ENCODE data around the gene SNX33. TPM values are rescaled to one million over a fixed set of nuclear protein-coding genes. Genes with fewer than 3 reads are reported as not detected.

SNX33 gene
- polyA plus RNA-seq, 1 donor (not counting 4 experiments of a cell fraction or from before 2014, with no cell fraction given), result 21.7 TPM

- peak overlapping the region; percentile 97 for H3K4me2 ChIP-seq (ENCODE audit: control insufficient read depth, extremely low read depth, insufficient read depth, low read depth, low read length)
- peak overlapping the region; percentile 34 to 91 (median 88) for H3K4me3 ChIP-seq (ENCODE audit: control insufficient read depth in 2 of 3, extremely low read depth in 1 of 3, insufficient read depth in 2 of 3, low read depth in 1 of 3, low read length in 3 of 3)
- H3K79me2 ChIP-seq (ENCODE audit: control insufficient read depth, insufficient read depth, low read length), result peaks cover 90% of the 10 kb centered on the region
- DNase-seq (ENCODE audit: low read depth, low spot score), result no peak
- H4K20me1 ChIP-seq (ENCODE audit: control insufficient read depth, extremely low read depth, insufficient read depth, low read length), result peaks cover 11% of the 10 kb centered on the region
- peaks cover 11% of the 10 kb centered on the region for H3K9me1 ChIP-seq (ENCODE audit: control insufficient read depth, extremely low read depth, insufficient read depth, low read length)
- no peak overlapping the region for H2AFZ ChIP-seq (ENCODE audit: control insufficient read depth, low read length)
- dilution Hi-C loops (cut with MboI; ENCODE audit: extremely low pct_ligation_motif_present, low sequenced_read_pairs), result no loop called here
- H3K36me3 ChIP-seq (ENCODE audit: control insufficient read depth in 2 of 2, extremely low read depth in 1 of 2, insufficient read depth in 2 of 2, low read length in 2 of 2), result peaks cover 13 to 37% of the 10 kb centered on the region in 2 experiments
- H3K4me1 ChIP-seq (ENCODE audit: control insufficient read depth, extremely low read depth, insufficient read depth, low read length), result peaks cover 77% of the 10 kb centered on the region
- TF ChIP-seq EZH2 (IDR thresholded peaks at IDR 0.05; ENCODE audit: low read length) (no peak), CTCF (optimal IDR thresholded peaks at IDR 0.05 in 1 of 3, IDR thresholded peaks at IDR 0.05 in 1 of 3, conservative IDR thresholded peaks at IDR 0.05 in 1 of 3; ENCODE audit: extremely low read depth in 1 of 3, insufficient read depth in 2 of 3, low read length in 3 of 3) (no peak)
- no peak for FAIRE-seq
- H3K9ac ChIP-seq (ENCODE audit: control insufficient read depth, extremely low read depth, insufficient read depth, low read length), result peak overlapping the region; percentile 67
- no peaks in the 10 kb centered on the region for H3K9me3 ChIP-seq (ENCODE audit: control insufficient read depth, low read depth, low read length)
- no peaks in the 10 kb centered on the region for H3K27me3 ChIP-seq (ENCODE audit: control insufficient read depth, extremely low read depth, insufficient read depth, low read length)
- H3K27ac ChIP-seq (ENCODE audit: control insufficient read depth, insufficient read depth, low read length), result peak overlapping the region; percentile 1
These were observed 3.4 kb downstream of the SNX33 start for GRCh38 chr15:75650908-75651809.

- Histone ChIP-seq H3K79me2 (ENCODE audit: control insufficient read depth, insufficient read depth, low read length) (peaks cover 94% of the 10 kb centered on the region), H3K9ac (ENCODE audit: control insufficient read depth, extremely low read depth, insufficient read depth, low read length) (peak overlapping the region; percentile 67)
- dilution Hi-C loops (cut with MboI; ENCODE audit: extremely low pct_ligation_motif_present, low sequenced_read_pairs), result no loop called here
These were observed 4.3 kb downstream of the SNX33 start for GRCh38 chr15:75651810-75652543.

More at GRCh38 chr15:75651810-75652543, 4.3 kb downstream of the SNX33 start:
- Histone ChIP-seq H3K9me1 (ENCODE audit: control insufficient read depth, extremely low read depth, insufficient read depth, low read length) (peaks cover 11% of the 10 kb centered on the region), H4K20me1 (ENCODE audit: control insufficient read depth, extremely low read depth, insufficient read depth, low read length) (peaks cover 11% of the 10 kb centered on the region), H3K27ac (ENCODE audit: control insufficient read depth, insufficient read depth, low read length) (peak overlapping the region; percentile 1), H3K27me3 (ENCODE audit: control insufficient read depth, extremely low read depth, insufficient read depth, low read length) (no peaks in the 10 kb centered on the region), H3K9me3 (ENCODE audit: control insufficient read depth, low read depth, low read length) (no peaks in the 10 kb centered on the region), H3K4me1 (ENCODE audit: control insufficient read depth, extremely low read depth, insufficient read depth, low read length) (peaks cover 71% of the 10 kb centered on the region), H3K4me2 (ENCODE audit: control insufficient read depth, extremely low read depth, insufficient read depth, low read depth, low read length) (peak overlapping the region; percentile 97), H3K36me3 (ENCODE audit: control insufficient read depth in 2 of 2, extremely low read depth in 1 of 2, insufficient read depth in 2 of 2, low read length in 2 of 2) (peaks cover 17 to 45% of the 10 kb centered on the region in 2 experiments), H3K4me3 (ENCODE audit: control insufficient read depth in 2 of 3, extremely low read depth in 1 of 3, insufficient read depth in 2 of 3, low read depth in 1 of 3, low read length in 3 of 3) (peak overlapping the region; percentile 34 to 91 (median 88)), H2AFZ (ENCODE audit: control insufficient read depth, low read length) (no peak overlapping the region)
- FAIRE-seq (no peak), DNase-seq (ENCODE audit: low read depth, low spot score) (no peak)
- TF ChIP-seq CTCF (optimal IDR thresholded peaks at IDR 0.05 in 1 of 3, IDR thresholded peaks at IDR 0.05 in 1 of 3, conservative IDR thresholded peaks at IDR 0.05 in 1 of 3; ENCODE audit: extremely low read depth in 1 of 3, insufficient read depth in 2 of 3, low read length in 3 of 3) (no peak), EZH2 (IDR thresholded peaks at IDR 0.05; ENCODE audit: low read length) (no peak)

Data from keratinocyte (primary cell).